Measurements from ENCODE around the gene UBR2. TPM values are rescaled to one million over a fixed set of nuclear protein-coding genes. Genes with fewer than 3 reads are reported as not detected.

UBR2 gene
- total RNA-seq, 1 donor from 2014 or later = 32.3 TPM

DNA sequence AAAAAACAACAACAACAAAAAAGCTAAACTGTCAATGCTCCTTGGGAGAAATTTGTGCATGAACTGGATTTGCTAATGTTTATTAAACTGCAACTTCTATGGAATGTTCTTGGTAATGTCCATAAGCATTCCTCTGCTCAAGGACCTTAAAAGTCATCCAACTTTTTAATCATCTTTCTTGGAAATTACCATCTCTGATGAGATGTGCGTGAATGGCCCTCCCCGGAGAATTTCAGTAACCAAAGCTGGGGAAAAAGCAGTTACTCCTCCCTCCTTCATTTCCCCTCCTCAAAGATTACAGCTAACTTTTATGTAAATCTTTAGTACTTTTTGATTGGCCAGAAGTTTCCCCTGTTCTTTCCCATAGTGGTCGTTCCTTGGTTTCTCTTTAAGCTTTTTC, 176.9 kb downstream of the UBR2 start:
- no peaks in the 10 kb centered on the region for H3K36me3 Mint-ChIP-seq (ENCODE audit: unreplicated experiment)
- peaks cover 1% of the 10 kb centered on the region for H3K9me3 Mint-ChIP-seq (ENCODE audit: unreplicated experiment)
- TF ChIP-seq, protein P1, sequence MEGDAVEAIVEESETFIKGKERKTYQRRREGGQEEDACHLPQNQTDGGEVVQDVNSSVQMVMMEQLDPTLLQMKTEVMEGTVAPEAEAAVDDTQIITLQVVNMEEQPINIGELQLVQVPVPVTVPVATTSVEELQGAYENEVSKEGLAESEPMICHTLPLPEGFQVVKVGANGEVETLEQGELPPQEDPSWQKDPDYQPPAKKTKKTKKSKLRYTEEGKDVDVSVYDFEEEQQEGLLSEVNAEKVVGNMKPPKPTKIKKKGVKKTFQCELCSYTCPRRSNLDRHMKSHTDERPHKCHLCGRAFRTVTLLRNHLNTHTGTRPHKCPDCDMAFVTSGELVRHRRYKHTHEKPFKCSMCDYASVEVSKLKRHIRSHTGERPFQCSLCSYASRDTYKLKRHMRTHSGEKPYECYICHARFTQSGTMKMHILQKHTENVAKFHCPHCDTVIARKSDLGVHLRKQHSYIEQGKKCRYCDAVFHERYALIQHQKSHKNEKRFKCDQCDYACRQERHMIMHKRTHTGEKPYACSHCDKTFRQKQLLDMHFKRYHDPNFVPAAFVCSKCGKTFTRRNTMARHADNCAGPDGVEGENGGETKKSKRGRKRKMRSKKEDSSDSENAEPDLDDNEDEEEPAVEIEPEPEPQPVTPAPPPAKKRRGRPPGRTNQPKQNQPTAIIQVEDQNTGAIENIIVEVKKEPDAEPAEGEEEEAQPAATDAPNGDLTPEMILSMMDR (IDR thresholded peaks at IDR 0.05; ENCODE audit: partially characterized antibody, unreplicated experiment) = no peak
- peaks cover 4% of the 10 kb centered on the region for H3K27me3 Mint-ChIP-seq (ENCODE audit: unreplicated experiment)
- H3K4me3 Mint-ChIP-seq (ENCODE audit: unreplicated experiment) = no peak overlapping the region
- DNase-seq = no peak
- no peak overlapping the region for H3K27ac Mint-ChIP-seq (ENCODE audit: unreplicated experiment)
- peaks cover 9% of the 10 kb centered on the region for H3K4me1 Mint-ChIP-seq (ENCODE audit: low read depth, unreplicated experiment)

DNA sequence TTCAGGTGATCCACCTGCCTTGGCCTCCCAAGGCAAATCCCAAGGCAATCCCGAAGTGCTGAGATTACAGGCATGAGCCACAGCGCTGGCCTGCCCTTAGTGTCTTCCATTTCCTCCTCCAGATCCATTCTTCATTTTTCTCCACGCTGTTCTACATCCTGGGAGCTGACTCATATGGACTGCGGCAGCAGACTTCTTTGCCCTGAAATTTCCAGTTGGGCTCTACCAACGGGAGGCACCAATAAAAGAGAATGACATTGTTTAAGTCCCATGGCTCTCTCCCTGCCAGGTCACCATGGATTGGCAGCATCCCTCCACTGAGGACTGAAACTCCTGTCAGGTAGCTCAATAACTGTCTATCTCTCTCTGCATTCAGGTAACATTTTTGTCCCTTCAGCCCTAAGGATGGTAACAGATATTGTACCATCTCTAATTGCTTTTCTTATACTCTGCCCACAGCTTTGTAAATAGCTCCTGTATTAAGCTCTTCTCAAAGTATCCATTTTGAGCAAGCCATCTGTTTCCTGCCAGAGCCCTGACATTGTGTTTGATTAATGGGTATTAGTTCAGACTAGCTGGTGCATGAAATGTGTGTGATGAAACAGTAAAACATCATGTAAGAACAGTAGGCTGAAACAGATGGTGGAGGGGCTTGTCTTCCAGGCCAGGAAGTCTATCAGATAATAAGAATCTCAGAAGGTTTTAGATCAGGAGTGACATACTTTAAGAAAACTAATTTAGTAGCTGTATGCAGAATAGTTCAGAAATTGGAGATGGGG, 178.5 kb downstream of the UBR2 start:
- Mint-ChIP-seq H3K27me3 (ENCODE audit: unreplicated experiment) (peaks cover 8% of the 10 kb centered on the region), H3K36me3 (ENCODE audit: unreplicated experiment) (no peaks in the 10 kb centered on the region), H3K4me3 (ENCODE audit: unreplicated experiment) (peak overlapping the region; percentile 65), H3K9me3 (ENCODE audit: unreplicated experiment) (peaks cover 5% of the 10 kb centered on the region), H3K27ac (ENCODE audit: unreplicated experiment) (peak overlapping the region; percentile 69), H3K4me1 (ENCODE audit: low read depth, unreplicated experiment) (peaks cover 9% of the 10 kb centered on the region)
- TF ChIP-seq, protein P1 (IDR thresholded peaks at IDR 0.05; ENCODE audit: partially characterized antibody, unreplicated experiment) = no peak
- DNase-seq = no peak

Other genes with a start within 250 kb of the UBR2 start
- 12.8 TPM for gene TRERF1, start 112.1 kb upstream of the UBR2 start, total RNA-seq (ENCODE audit: unreplicated experiment)
- gene PRPH2, start 158.6 kb downstream of the UBR2 start, total RNA-seq (ENCODE audit: unreplicated experiment) = not detected
- 35.2 TPM for gene TBCC, start 182.1 kb downstream of the UBR2 start, total RNA-seq (ENCODE audit: unreplicated experiment)
- gene BICRAL, start 218.0 kb downstream of the UBR2 start, total RNA-seq (ENCODE audit: unreplicated experiment) = 11.0 TPM

Measured in glutamatergic neuron (in vitro differentiated cells).